HepG2 (cell line): Measurements from ENCODE around the gene CHMP4B. TPM values are rescaled to one million over a fixed set of nuclear protein-coding genes. Genes with fewer than 3 reads are reported as not detected.

Source experiments
- ATAC-seq: fragments of 200-7000 bp; cut with Tn5 transposase; 3 replicates; pipeline ENCODE4 v1.9.1; 2020; ENCODE audit warnings: mild to moderate bottlenecking, moderate library complexity
- BruUV-seq: library from RNA; stranded (reverse); fragments of 400-500 nt; replicated peaks from 2 replicates; lab custom pipeline; 2021; lab: Mats Ljungman, UMichigan
- CTCF ChIA-PET: fragments of 300-600 bp; formaldehyde crosslinking; extraction: SDS; loops from one replicate; lab custom pipeline; 2021; ENCODE audit warnings: low total read pairs, inconsistent platforms, low intra/inter-chr PET ratio; lab: Yijun Ruan, JAX
- POLR2A ChIA-PET: fragments of 350-600 bp; sonication (Branson Sonifier 250); formaldehyde crosslinking; loops from one replicate; lab custom pipeline; 2020; ENCODE audit warnings: antibody characterized with exemption, inconsistent platforms; lab: Yijun Ruan, JAX
- DNase-seq: peaks from one replicate; pipeline ENCODE4 v3.0.0-alpha.2; 2015; ENCODE audit warnings: low spot score
- FAIRE-seq: peaks from 3 replicates; lab custom pipeline; 2011; peaks lifted over from hg19 to GRCh38; lab: Jason Lieb, UNC
- H2AFZ ChIP-seq: one replicate; pipeline ENCODE4 v1.6.1; 2011; ENCODE audit warnings: low read length, inconsistent platforms
- H3K27ac ChIP-seq: fragments of 300-600 bp; 3 replicates; pipeline ENCODE4 v1.8.0; 2011; ENCODE audit warnings: mixed run types, mild to moderate bottlenecking, mixed read lengths, low read length, inconsistent platforms; ENCODE audit not compliant: insufficient read depth; ENCODE audit errors: extremely low read length
- H3K27me3 ChIP-seq, 2 experiments: fragments of 200-600 bp in 1 of 2; 2 replicates in 1 of 2; 3 replicates in 1 of 2; pipeline versions ENCODE4 v1.6.0 to v1.8.0; 2011; ENCODE audit warnings: low read length in 2 of 2, mild to moderate bottlenecking in 2 of 2, moderate library complexity in 2 of 2, inconsistent platforms in 1 of 2; ENCODE audit not compliant: insufficient read depth in 2 of 2, control insufficient read depth in 1 of 2
- H3K36me3 ChIP-seq, 2 experiments: fragments of 200-600 bp in 1 of 2; replicated peaks in 1 of 2; 2 replicates in 1 of 2; 3 replicates in 1 of 2; pipeline versions ENCODE4 v1.5.1 to v1.8.0; 2011; ENCODE audit warnings: low read length in 2 of 2, inconsistent platforms in 1 of 2; ENCODE audit not compliant: insufficient read depth in 2 of 2, control insufficient read depth in 1 of 2
- H3K4me1 ChIP-seq: 2 replicates; pipeline ENCODE4 v1.5.1; 2012; ENCODE audit warnings: low read length, inconsistent platforms; ENCODE audit not compliant: insufficient read depth
- H3K4me2 ChIP-seq: 2 replicates; pipeline ENCODE4 v1.6.0; 2011; ENCODE audit warnings: low read depth, low read length, inconsistent platforms
- H3K4me3 ChIP-seq, 3 experiments: fragments of 200-600 bp in 1 of 3; sonication (generic), shearing (Covaris generic) in 1 of 3; replicated peaks in 1 of 3; 2 replicates each; pipeline ENCODE4 v1.5.1; 2011 to 2016; ENCODE audit warnings: low read length in 3 of 3, inconsistent platforms in 2 of 3, low read depth in 2 of 3, mild to moderate bottlenecking in 2 of 3, control low read depth in 1 of 3, mixed read lengths in 1 of 3; ENCODE audit not compliant: insufficient read depth in 1 of 3
- H3K79me2 ChIP-seq: one replicate; pipeline ENCODE4 v1.6.1; 2011; ENCODE audit warnings: low read length, inconsistent platforms; ENCODE audit not compliant: insufficient read depth
- H3K9ac ChIP-seq: 2 replicates; pipeline ENCODE4 v1.6.0; 2011; ENCODE audit warnings: mild to moderate bottlenecking, low read depth, low read length, inconsistent platforms; ENCODE audit not compliant: insufficient read depth
- H3K9me3 ChIP-seq: 2 replicates; pipeline ENCODE4 v1.5.1; 2012; ENCODE audit warnings: mild to moderate bottlenecking, low read length
- H4K20me1 ChIP-seq: 2 replicates; pipeline ENCODE4 v1.6.0; 2011; ENCODE audit warnings: inconsistent platforms, mild to moderate bottlenecking, low read length, moderate library complexity; ENCODE audit not compliant: insufficient read depth
- ETV6 ChIP-seq: sonication (generic); formaldehyde crosslinking; conservative IDR thresholded peaks from 2 replicates; pipeline ENCODE4 v1.4.0; 2020; ENCODE audit warnings: missing genetic modification reagents
- FOXO1 ChIP-seq: sonication (generic); formaldehyde crosslinking; IDR thresholded peaks from 2 replicates; pipeline ENCODE4 v1.4.0; 2020; ENCODE audit warnings: missing genetic modification reagents
- MAFG ChIP-seq: sonication (generic); formaldehyde crosslinking; IDR thresholded peaks from 2 replicates; pipeline ENCODE4 v1.5.1; 2020; ENCODE audit warnings: mild to moderate bottlenecking, missing genetic modification reagents
- MXD4 ChIP-seq: IDR thresholded peaks from 2 replicates; pipeline ENCODE4 v1.6.1; 2016; ENCODE audit warnings: mild to moderate bottlenecking, missing biosample characterization, missing genetic modification reagents
- PHF5A ChIP-seq: IDR thresholded peaks from one replicate; pipeline ENCODE4 v1.6.1; 2018; ENCODE audit warnings: low read depth, missing genetic modification reagents; ENCODE audit not compliant: unreplicated experiment
- SATB2 ChIP-seq: sonication (generic); formaldehyde crosslinking; IDR thresholded peaks from 2 replicates; pipeline ENCODE4 v1.5.0; 2020; ENCODE audit warnings: missing genetic modification reagents
- SOX6 ChIP-seq, 2 experiments: fragments of 450-650 bp in 1 of 2; sonication (generic) in 1 of 2; formaldehyde crosslinking in 1 of 2; IDR thresholded peaks; 2 replicates each; pipeline versions ENCODE4 v1.4.0 to v1.6.1; 2017 to 2020; ENCODE audit warnings: antibody characterized with exemption in 1 of 2, mild to moderate bottlenecking in 1 of 2, missing genetic modification reagents in 1 of 2
- SP1 ChIP-seq, 2 experiments: fragments of 450-650 bp in 1 of 2; sonication (generic) in 1 of 2; formaldehyde crosslinking in 1 of 2; IDR thresholded peaks; 2 replicates each; pipeline versions ENCODE4 v1.4.0 to v1.6.1; 2016 to 2020; ENCODE audit warnings: missing genetic modification reagents in 1 of 2
- TEAD3 ChIP-seq: optimal IDR thresholded peaks from 2 replicates; pipeline ENCODE3; 2016; ENCODE audit warnings: borderline replicate concordance
- WIZ ChIP-seq: sonication (generic); formaldehyde crosslinking; IDR thresholded peaks from 2 replicates; pipeline ENCODE4 v1.5.1; 2020; ENCODE audit warnings: mild to moderate bottlenecking, missing genetic modification reagents
- ZBTB21 ChIP-seq: sonication (generic); formaldehyde crosslinking; IDR thresholded peaks from 2 replicates; pipeline ENCODE4 v1.4.0; 2020; ENCODE audit warnings: missing genetic modification reagents
- ZBTB25 ChIP-seq: IDR thresholded peaks from 2 replicates; pipeline ENCODE4 v1.6.1; 2018; ENCODE audit warnings: missing genetic modification reagents
- ZBTB3 ChIP-seq: sonication (generic); formaldehyde crosslinking; IDR thresholded peaks from 2 replicates; pipeline ENCODE4 v1.4.0; 2020; ENCODE audit warnings: low read depth, mild to moderate bottlenecking, moderate library complexity, missing genetic modification reagents, borderline replicate concordance
- ZNF343 ChIP-seq: sonication (generic); formaldehyde crosslinking; IDR thresholded peaks from 2 replicates; pipeline ENCODE4 v1.4.0; 2020; ENCODE audit warnings: mild to moderate bottlenecking, missing genetic modification reagents
- ZNF501 ChIP-seq: sonication (generic); formaldehyde crosslinking; IDR thresholded peaks from 2 replicates; pipeline ENCODE4 v1.5.1; 2020; ENCODE audit warnings: mild to moderate bottlenecking, moderate library complexity, missing genetic modification reagents
- ZNF792 ChIP-seq: IDR thresholded peaks from 2 replicates; pipeline ENCODE4 v1.6.1; 2016
- WGBS: methylation state at CpG from one replicate; pipeline ENCODE4 v1.1.6; 2017; ENCODE audit warnings: low lambda C conversion rate; 5-methylcytosine and 5-hydroxymethylcytosine counted together
- in situ Hi-C: cut with HindIII; loops from 2 replicates; pipeline ENCODE4 v1.10.0; 2017; ENCODE audit warnings: low pct_unique_long_range_greater_than_20kb; ENCODE audit not compliant: extremely low pct_ligation_motif_present
- intact Hi-C: fragments of 100-400 bp; cut with micrococcal nuclease; formaldehyde crosslinking; loops from one replicate; pipeline ENCODE4 v1.10.0; 2022; ENCODE audit not compliant: unreplicated experiment
- polyA plus RNA-seq, 8 experiments: library from polyadenylated mRNA; depleted of rRNA in 3 of 8; stranded (reverse) in 7 of 8; unstranded in 1 of 8; fragments of >200 nt; fragmentation: Illumina TruSeq in 4 of 8; extraction: Trizol in 4 of 8; gene quantifications; 2 replicates each; pipeline versions ENCODE4 v1.2.1 to v1.2.3, GENCODE V29; 2011 to 2016; ENCODE audit warnings: low read depth in 4 of 8, missing spikeins in 1 of 8, mixed read lengths in 1 of 8; ENCODE audit not compliant: insufficient read depth in 1 of 8
- total RNA-seq, 5 experiments: library from RNA; depleted of rRNA; stranded (reverse); fragments of >200 nt; fragmentation: Illumina TruSeq; extraction: Trizol; gene quantifications; 2 replicates each; pipeline ENCODE4 v1.2.3, GENCODE V29; 2016; ENCODE audit warnings: low read depth in 1 of 5
- TF ChIP-seq, protein P1 (sequence below): sonication (generic); formaldehyde crosslinking; IDR thresholded peaks from 2 replicates; pipeline ENCODE4 v1.5.0; 2020; ENCODE audit warnings: missing genetic modification reagents, mild to moderate bottlenecking, borderline replicate concordance

The CHMP4B gene
- total and polyA plus RNA-seq, 2 of the 13 experiments (the other 11 are each of a cell fraction or from before 2014, with no cell fraction given), result 40.1 to 45.6 TPM

DNA sequence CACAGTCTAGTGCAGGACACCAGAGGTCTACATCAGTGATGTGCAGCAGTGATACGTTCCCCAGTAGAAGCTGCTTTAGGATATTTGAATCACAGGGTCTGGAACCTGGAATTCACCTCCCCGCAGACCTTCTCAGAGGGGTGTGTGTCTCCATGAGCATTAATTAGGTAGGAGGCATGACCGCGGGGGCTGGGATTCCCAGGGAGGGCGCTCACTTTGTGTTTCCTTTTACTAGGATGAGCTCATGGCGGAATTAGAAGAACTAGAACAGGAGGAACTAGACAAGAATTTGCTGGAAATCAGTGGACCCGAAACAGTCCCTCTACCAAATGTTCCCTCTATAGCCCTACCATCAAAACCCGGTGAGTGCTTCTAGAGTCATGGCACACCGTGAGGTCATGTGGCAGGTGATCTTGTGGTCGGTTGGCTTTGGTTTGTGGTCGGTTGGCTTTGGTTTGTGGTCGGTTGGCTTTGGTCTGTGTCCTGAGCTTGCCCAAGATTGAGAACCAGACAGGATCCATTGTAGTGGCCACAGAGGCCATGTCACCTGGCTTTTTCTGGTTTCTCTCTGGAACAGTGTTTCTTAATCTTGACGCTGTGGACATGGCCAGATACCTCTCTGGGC, 40.8 kb downstream of the CHMP4B start:
- intact Hi-C loops, result no loop called here
- TF ChIP-seq PHF5A (CRISPR knock-in tag) (no peak), ZBTB25 (CRISPR knock-in tag) (no peak), FOXO1 (CRISPR knock-in tag) (no peak), TEAD3 (no peak), ZNF501 (CRISPR knock-in tag) (no peak), SP1 (IDR thresholded peaks at IDR 0.05) (no peak), SP1 (CRISPR knock-in tag; IDR thresholded peaks at IDR 0.05) (no peak), ZNF792 (CRISPR knock-in tag) (no peak), ETV6 (CRISPR knock-in tag) (no peak), SOX6 (IDR thresholded peaks at IDR 0.05) (no peak), SOX6 (CRISPR knock-in tag; IDR thresholded peaks at IDR 0.05) (no peak), ZBTB3 (CRISPR knock-in tag) (no peak), WIZ (no peak), ZBTB21 (CRISPR knock-in tag) (no peak), ZNF343 (CRISPR knock-in tag) (no peak), MAFG (CRISPR knock-in tag) (no peak), SATB2 (CRISPR knock-in tag) (no peak), MXD4 (no peak)
- TF ChIP-seq, protein P1, sequence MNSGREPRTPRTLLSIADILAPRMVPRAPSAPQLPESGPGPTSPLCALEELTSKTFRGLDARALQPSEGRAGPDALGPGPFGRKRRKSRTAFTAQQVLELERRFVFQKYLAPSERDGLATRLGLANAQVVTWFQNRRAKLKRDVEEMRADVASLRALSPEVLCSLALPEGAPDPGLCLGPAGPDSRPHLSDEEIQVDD, result no peak
- DNase-seq, result no peak
- no peak for ATAC-seq
- 98% methylated on average over 13 of the region's 13 CpGs for WGBS
- ChIA-PET POLR2A (interaction anchor here (1.5 kb wide), 1 partner anchor 142 kb away, joined by 4 read pairs; the partner anchor contains the start of gene RALY), CTCF (no interaction called here)
- no peak for FAIRE-seq
- H3K27me3 ChIP-seq, result no peaks in the 10 kb centered on the region
- peaks cover 14% of the 10 kb centered on the region for H3K4me1 ChIP-seq
- peaks cover 11% of the 10 kb centered on the region for H3K79me2 ChIP-seq
- H3K9me3 ChIP-seq, result no peaks in the 10 kb centered on the region
- H3K9ac ChIP-seq, result no peak overlapping the region
- no peak overlapping the region for H3K27ac ChIP-seq
- no peak overlapping the region for H3K4me2 ChIP-seq
- peaks cover 49 to 66% of the 10 kb centered on the region in 2 experiments for H3K36me3 ChIP-seq
- BruUV-seq, result no TSS peak
- in situ Hi-C loops, result no loop called here
- H2AFZ ChIP-seq, result no peak overlapping the region
- H4K20me1 ChIP-seq, result peaks cover 5% of the 10 kb centered on the region; the same call in 1 of the 2 replicates
- no peak overlapping the region for H3K4me3 ChIP-seq
